Dermis microvascular lymphatic vessel endothelial cell (primary cell): Measurements from ENCODE around the gene COLEC12. TPM values are rescaled to one million over a fixed set of nuclear protein-coding genes. Genes with fewer than 3 reads are reported as not detected.
A peak's percentile ranks its signal among the peaks of the same experiment; 100 is the strongest.
"Not testable (repeated sequence)": the region's sequence is repeated elsewhere in the genome, so short reads cannot be mapped to it uniquely, and the experiment has no call there.

Experiments
- DNase-seq, 2 donors: peaks; one replicate each; pipeline versions ENCODE4 v3.0.0 to v3.0.0-alpha.2; 2010; ENCODE audit warnings: low read depth in 2 of 2
- total RNA-seq: library from RNA; depleted of rRNA; stranded (reverse); fragments of >200 nt; gene quantifications from 2 replicates; pipeline ENCODE4 v1.2.1, GENCODE V29; 2014

Gene COLEC12
- total RNA-seq, 1 donor from 2014 or later, result 33.4 TPM

DNA sequence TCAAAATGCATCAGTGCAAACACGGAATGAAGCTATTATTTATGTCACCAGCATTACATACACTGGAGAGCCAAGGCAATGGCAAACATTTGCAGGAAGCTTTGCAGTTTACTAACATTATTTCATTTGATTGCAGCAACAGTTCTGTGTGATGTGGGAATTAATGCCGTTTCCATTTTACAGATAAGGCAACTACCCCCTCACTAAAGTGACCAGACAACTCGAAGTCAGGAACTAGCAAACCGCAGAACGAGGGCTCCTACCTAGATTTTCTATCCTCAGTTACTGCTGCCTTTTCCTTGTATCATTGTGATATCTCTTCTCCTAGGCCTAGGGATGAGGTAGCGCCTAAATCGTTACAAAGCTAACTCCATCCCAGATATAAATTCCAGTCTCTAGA is 85.5 kb downstream of the COLEC12 start:
- DNase-seq, result no peak

DNA sequence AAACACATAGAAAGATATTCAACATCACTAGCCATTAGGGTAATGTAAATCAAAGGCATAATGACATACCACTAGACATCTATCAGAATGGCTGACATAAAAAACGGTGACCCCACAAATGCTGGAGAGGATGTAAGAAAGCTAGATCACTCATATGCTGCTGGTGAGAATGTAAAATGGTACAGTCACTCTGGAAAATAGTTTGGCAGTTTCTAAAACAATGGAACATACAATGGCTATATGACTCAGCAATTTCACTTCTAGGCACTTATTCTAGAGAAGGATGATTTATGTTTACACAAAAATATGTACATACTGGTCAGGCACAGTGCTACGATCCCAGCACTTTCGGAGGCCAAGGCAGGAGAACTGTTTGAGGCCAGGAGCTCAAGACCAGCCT is 87.3 kb downstream of the COLEC12 start:
- DNase-seq, result peak; percentile 70 to 78

DNA sequence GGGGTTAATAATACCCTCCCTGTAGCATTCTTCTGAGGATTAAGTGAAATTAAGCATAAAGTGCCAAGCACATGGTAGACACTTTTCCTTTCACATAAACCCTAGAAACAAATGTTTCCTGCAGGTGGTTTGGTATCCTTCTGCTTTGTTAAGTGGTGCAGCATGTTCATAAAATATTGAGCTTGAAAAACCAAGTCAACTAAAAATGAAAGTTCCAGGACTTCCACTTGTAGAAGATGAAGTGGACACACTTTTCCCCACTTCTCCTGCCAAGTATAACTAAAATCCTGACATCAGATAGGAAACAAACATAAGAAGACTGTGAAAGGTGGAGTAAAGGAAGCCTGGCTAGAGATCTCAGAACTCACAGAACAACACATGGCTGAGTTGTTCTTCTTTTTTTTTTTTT is 90.5 kb downstream of the COLEC12 start:
- no peak for DNase-seq

DNA sequence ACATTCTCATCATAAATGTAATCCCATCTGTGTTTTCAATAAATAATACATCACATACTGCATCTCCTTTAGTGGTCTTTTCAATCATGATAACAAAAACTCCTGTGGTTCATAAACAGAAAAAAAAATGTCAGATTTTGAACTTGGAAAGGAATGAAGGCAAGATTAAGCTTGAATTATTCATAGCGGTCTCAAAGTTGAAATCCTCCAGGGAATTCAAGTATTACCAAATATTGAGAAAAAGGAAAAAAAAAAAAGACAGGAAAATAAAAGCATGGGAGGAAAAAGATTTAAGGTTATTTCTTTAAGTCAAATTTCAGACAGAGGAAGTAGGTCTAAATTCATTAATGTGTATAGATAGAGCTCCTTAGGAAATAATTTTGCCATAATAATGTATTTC is 92.1 kb downstream of the COLEC12 start:
- no peak for DNase-seq

DNA sequence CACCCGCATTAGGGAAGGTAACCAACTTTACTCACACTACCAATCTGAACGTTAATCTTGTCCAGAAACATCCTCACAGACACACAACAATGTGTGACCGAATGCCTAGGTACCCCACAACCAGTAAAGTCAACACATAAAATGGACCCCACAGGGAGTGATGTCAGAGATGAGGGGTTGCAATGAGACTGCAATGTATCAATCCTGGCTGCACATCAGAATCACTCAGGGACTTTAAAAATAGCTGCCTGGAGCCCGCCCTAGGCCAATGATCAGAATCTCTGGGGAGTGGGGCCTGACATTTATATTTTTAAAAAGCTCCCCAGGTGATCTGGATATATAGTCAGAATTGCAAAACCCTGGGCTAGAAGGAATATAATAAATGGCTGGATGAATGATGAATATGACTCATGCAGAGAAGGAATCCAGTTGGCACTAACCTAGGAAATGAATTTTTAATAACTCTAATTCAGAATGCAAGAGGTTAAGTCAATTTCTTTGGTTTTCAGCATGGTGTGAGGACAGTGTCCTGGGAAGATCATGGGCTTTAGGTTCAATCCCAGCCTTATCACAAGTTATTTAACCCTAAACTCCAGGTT is 92.8 kb downstream of the COLEC12 start:
- DNase-seq, result no peak

DNA sequence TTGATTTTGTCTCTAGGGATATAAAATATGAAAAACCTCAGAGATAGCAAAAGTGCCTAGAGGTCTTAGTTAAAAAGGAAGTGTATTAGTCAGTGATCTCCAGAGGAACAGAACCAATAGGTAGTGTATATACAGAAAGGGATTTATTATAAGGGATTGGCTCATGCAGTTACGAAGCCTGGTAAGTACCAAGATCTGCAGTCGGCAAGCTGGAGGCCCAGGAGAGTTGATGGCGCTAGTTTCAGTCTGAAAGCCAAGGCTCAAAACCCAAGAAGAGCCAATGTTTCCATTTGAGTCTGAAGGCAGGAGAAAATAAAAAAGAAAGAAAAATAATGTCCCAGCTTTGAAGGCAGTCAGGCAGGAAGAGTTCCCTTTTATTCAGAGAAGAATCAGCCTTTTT is 93.3 kb downstream of the COLEC12 start:
- DNase-seq, result no peak

DNA sequence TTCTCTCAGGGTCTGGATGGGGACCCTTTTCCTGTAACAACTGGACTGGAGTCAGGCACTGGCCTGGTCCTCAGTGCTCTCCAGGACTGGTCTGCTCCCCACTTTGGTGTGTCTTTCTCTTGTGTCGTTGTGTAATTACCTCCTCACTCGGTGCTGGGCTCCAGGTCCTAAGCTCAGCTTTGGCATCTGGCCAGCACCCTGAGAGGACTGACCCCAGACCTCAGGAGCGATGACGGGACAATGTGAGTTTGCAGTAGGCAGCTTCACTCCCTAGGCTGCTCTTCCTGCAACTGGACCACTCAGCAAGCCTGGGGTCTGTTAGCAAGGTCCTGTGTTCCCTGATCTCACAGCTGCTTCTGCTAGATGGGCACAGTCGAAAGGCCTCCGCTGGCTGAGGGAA is 93.8 kb downstream of the COLEC12 start:
- no peak for DNase-seq

DNA sequence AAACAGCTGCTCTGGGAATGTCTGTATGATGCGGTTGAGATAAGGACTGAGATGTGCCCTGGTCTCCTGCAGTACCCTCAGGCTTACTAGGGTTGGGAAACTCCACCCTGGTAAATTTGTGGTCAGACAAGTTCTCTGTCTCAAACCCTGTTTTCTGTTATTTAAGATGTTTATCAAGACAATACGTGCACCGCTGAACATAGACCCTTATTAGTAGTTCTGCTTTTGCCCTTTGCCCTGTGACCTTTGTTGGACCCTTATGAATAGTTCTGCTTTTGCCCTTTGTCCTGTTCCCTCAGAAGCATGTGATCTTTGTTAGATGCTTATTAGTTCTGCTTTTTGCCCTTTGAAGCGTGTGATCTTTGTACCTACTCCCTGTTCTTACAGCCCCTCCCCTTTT is 95.5 kb downstream of the COLEC12 start:
- DNase-seq, result not testable (repeated sequence)

DNA sequence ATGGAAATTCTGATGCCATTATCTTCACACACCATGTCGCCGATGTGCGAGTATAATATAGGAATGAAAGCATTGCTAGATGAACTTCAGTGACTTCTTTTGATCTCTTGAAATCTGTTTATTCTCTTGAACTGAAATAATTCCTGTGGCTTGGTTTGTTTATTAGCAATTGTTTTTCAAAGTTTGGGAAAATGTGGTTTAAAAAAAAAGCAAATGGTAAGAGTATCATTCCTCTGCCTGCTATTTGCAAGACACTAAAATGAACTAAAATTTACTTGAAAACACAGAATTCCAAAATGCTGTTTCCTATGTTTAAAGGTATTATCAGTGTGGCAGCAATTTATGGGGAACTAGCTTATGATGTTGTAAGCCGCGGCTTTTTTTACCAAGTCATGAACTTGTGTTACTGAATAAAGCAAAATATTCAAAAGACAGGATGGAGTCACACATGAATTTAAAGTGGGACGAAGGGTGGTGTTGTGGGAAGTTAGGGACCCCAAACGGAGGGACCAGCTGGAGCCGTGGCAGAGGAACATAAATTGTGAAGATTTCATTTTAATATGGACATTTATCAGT is 96.4 kb downstream of the COLEC12 start:
- no peak for DNase-seq

DNA sequence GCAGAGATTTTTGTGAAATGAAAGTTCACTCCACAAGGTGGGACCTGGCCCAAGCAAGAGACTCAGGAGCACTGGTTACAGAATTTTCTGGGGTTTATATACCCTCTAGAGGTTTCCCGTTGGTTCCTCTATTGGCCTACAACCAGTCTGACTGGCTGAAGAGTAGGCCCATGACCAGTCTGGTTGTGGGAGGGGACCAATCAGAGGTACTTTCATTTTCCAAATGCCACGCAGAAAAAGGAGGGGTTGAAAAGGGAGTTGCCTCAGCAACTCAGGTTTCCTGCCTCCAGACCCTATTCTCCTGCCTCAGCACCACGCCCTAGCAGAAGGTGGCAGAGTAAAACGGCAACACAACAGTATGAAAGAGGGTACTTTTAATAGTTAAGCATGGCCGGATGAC is 98.4 kb downstream of the COLEC12 start:
- DNase-seq, result no peak

DNA sequence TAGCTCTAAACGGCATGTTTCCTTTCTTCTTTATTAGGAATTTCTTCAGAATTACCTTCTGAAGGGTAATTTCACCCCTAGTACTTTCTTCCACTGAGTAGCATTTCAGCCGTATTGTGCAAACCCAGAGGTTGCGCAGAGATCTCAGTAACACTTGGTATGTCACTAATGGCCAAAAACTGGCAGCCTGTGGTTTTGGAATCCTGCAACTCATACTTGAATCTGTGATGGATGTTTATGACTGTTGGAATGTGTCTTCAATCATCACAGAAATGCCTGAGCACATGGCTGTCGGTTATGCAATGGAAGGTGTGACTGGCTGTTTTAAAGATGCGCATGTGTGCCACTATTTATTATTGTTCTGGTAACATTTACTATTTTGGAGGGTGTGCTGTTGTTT is 100.0 kb downstream of the COLEC12 start:
- no peak for DNase-seq

DNA sequence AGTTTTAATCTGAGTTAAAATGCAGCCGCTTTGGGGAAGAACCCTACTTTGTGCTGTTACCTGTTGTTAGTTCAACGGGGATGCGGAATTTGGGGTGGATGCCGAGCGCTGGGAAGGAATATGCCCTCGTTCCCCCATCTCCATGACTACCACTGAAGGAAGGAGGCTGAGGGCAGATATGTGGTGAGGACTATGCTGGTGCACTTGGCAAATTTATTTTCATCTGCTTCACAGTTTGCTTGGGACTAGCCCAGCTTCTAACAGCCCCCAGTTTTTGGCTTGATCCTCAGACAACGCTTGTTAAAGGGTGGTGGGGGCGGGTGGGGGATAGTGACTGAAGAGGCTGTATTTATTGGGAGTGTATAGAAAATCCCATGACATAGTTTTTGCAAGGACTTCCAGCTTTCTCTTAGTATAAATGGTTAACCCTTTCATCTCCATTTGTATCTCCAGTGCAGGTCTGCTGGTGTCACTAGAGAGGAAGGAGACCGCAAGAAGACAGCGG is 100.8 kb downstream of the COLEC12 start:
- DNase-seq, result no peak

DNA sequence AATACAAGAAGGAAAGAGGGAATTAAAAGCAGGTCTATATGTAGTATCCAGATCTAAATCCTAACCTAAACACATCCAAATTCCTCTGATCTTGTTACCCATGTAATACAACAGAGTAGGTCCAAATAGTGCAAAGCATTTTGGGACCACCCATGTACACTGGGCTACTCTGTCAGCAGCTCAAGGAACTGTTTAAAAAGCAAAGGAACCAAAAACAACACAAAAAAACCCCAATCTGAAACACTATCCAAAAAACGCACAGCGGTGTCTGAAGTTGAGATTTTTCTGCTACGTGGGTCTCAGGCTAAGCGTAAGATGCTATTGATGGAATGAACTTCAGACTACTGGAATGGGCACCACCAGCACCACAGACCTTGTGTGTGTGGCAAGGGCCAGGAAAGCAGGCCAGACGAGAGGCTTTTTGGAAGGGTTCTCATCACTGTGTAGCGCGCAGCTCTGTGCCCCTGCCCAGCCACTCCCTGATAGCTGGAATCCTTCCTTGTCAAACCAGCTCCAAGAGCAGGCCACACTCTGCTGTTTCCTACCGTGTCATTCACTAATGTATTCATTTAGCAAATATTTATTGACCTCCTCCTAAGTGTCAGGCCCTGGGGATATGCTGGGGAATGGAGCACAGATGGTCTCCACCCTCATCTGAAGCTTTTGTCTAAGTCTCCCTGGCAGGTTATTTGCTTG is 101.4 kb downstream of the COLEC12 start:
- DNase-seq, result no peak

DNA sequence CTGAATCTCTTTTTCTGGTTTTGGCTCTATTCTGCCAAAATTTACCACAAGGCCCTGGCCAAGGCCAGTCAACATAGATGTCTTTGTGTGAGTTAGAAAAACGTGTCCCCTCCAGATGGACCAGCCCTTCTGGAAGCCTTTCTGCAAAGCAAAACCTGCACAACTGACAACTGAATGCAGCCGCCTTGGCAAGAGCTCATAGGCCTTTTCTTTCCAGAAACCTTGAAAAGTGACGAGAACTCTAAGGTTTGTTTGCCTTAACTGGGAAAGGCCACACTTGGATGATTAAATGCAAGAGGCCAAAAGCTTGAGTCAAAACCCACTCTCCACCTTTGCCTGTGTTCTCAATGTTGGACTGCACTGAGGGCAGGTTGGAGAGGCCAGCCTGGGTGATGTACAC is 103.9 kb downstream of the COLEC12 start:
- no peak for DNase-seq

DNA sequence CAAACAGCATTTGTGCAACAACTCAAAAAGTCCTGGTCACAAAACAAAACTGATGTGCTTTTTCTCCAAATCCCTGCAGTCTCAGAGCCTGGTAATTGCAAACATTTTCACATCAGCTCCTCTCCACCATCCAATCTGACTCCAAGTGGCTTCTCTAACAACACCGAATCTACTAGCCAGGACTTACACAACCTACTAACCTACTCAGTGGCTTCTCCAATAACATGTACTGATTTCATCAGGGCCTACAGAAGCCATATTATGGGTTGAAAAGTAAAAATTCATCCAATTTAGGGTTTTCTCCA is 104.3 kb downstream of the COLEC12 start:
- no peak for DNase-seq

DNA sequence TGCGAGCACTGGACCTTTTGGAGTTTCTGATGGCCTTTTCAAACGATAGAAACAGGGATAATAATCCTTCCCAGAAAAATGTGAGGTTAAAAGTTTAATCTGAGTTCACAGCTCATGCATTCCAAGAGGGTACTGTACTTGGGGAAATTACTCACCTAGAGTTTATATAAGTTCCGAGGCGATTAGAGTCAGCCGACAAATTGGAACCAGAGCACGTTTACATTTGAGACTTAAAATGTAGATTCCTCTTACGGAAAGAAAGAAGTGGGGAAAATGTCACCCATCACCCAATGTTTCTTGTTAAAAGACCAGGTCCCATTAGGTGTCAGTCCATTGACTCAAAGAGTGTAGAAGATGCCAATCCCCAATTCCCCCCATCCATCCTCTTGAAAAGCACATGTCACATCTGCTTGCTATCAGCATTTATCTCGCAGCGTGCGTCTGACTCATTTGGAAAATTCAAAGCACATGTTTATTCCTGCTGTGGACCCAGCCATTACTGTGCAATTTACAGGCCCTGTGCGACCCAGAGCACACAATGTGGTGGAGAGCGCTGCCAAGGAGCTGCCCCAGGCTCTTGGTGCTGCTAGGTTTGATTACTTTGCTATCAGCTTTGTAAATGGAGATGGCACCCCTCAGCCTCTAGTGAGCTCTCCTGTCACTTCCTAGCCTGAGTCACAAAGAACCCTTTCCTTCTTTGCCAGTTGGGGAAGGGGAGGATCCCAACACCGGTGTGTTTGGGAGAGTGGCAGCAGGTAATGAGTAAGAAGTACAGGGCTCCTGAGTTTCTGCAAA is 104.8 kb downstream of the COLEC12 start:
- no peak for DNase-seq

DNA sequence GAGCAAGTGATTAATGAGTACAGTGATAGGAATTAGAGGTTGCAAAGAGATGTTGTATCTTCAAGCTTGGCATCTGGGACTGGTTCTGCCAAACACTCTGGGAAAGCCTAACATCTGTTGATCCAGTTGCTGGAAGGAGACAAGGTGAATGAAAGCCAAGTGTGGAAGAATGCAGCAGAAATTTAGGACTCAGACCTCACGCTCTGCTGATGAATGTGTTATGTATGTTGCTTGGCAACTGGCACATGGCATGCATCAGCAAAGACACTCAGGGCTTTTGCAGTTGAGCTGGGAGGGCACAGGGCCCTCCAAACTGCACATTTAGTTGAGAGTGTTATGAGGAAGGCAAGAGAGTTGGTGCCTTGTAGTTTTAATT is 105.5 kb downstream of the COLEC12 start:
- DNase-seq, result no peak

DNA sequence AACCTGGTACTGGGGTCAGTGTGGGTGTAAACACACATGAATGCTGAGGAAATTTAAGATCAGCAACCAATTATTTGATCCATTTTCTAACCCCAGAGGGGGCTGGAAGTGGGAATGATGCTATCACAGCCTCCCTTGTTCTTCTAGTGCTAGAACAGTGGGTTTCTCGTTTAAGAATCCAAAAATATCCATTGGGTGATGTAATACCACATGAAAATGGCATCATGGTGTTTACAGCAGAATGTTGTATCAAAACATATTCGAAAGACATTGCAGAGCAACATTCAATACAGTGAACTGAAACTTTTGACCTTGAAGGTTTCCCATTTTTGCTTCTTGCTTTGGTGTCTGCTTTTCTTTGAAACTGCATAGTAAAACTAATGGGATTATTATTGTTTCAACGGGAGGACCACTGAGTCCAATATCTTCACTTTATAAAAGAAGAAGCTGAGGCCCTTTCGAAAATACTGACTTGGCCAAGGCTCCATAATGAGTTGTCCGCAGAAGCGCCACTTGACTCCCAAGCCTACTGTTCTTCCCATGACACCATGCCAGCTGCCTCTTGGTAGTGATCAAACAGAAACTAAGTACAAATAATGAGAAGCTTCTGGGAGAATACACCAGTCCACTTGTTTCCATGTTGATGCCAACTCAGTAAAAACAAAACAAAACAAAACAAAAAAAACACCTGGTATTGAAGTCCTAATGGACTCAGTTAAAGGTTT is 106.1 kb downstream of the COLEC12 start:
- no peak for DNase-seq

DNA sequence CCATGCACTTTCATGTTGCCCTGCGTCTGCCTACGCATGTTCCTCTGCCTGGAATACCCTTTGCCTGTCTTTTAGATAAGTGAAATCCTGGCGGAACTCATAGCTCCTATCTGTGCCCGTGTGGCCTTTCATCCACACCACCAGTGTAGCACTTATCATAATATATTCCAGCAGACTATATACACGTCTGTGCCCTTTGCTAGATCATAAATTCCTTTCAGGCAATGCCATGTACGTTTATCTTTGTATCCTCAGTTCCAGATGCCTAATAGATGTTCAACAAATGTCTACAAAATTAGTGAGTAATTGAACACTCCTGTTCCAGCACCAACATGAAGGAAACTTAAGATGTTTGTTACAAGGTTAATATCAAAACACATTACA is 106.9 kb downstream of the COLEC12 start:
- no peak for DNase-seq

DNA sequence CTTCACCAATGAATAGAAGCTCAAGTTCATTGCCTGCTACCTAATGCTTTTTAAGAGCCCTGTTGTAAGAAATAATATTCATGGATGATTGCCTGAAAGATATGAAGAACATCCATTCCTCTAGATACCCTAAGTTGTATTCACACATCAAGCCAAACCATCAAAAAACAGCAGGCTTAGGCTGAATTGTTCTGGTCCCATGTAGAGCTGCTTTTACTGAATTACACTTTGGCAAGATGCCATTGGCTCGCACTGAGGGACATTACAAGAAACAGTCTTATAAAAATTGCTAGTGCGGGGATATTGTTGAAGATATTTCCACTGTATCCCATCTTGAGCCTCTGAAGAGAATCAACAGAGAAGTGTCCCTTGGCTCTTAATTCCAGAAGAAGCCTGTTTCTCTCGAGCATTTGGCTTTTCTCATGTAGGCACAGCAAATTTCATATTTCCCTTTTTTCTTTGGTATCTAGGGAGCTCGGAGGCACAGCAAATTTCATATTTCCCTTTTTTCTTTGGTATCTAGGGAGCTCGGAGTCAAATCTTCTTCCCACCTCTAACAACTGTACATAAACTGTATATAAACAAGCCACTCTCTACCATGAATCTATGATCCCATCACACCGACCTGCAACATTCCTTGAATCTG is 107.5 kb downstream of the COLEC12 start:
- DNase-seq, result no peak

DNA sequence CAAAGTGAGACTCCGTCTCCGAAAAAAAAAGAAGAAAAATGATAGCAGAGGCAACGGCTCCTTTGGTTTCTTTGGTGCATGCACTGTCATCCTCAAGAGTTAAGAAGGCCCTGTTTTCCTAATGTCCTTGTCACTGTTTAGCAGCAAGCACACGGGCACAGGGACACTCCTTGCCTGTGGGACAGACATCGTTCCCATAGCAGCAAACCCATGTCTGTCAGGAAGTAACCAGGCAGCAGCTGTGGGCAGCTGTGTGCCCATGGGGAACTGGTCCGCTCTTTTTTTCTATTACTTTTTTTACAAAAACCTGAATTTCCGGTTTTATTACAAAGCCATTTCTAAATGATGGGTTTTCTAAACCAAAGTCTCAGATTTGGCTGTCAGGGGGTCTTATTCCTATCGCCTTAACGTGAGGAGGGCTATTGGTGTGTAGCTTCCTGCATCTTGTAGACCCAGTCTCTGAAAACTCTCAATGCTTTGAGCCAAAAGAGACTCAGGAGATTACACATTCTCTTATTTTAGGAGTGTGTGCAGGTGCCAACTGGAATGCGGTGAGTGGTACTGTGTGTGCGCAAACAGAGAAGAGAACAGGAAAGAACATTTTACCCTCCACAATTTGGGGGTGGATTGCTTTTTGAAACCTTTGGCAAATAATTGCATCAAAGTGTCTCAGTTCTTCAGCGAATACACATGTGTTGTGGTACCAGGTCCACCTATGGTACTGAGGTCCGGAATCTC is 109.6 kb downstream of the COLEC12 start:
- no peak for DNase-seq
